ENCODE measurements around the gene TOMM20.
"Not testable (repeated sequence)": the region's sequence is repeated elsewhere in the genome, so short reads cannot be mapped to it uniquely, and the experiment has no call there.

GRCh38 chr1:235092045-235092406 lies 36.6 kb downstream of the TOMM20 start:
- TF ChIP-seq CTCF (IDR thresholded peaks at IDR 0.05); POLR2AphosphoS5 (IDR thresholded peaks at IDR 0.05; ENCODE audit: low read depth, low read length); TCF7L2 (IDR thresholded peaks at IDR 0.05; ENCODE audit: low read depth, low read length); REST (IDR thresholded peaks at IDR 0.05; ENCODE audit: insufficient read depth in 1 of 2, low read depth in 2 of 2, low read length in 1 of 2); SIN3A (IDR thresholded peaks at IDR 0.05; ENCODE audit: borderline replicate concordance, insufficient read depth, low read depth, low read length): not testable (repeated sequence)
